HCT116 (cell line): ENCODE measurements around the gene DUSP28. TPM values are rescaled to one million over a fixed set of nuclear protein-coding genes. Genes with fewer than 3 reads are reported as not detected.

Experiments
- ATAC-seq: fragments of 200-7000 bp; cut with Tn5 transposase; 2 replicates; pipeline ENCODE4 v1.9.1; 2020; ENCODE audit warnings: mild to moderate bottlenecking, moderate library complexity
- BruUV-seq: library from RNA; stranded (reverse); fragments of 400-500 nt; replicated peaks from 2 replicates; lab custom pipeline; 2021; lab: Mats Ljungman, UMichigan
- CTCF ChIA-PET: fragments of 300-600 bp; sonication (Branson Sonifier 250); formaldehyde crosslinking; loops from one replicate; lab custom pipeline; 2021; ENCODE audit warnings: antibody characterized with exemption; lab: Charles Lee
- POLR2A ChIA-PET: fragments of 300-600, 350-600 bp; sonication (Branson Sonifier 250); formaldehyde crosslinking; loops from one replicate; lab custom pipeline; 2021; ENCODE audit warnings: antibody characterized with exemption; lab: Charles Lee
- RAD21 ChIA-PET, 2 experiments: fragments of 300-600 bp; sonication (Branson Sonifier 250); formaldehyde crosslinking; loops; one replicate each; lab custom pipeline; 2023; ENCODE audit warnings: low total read pairs in 2 of 2; ENCODE audit not compliant: uncharacterized antibody in 2 of 2, unreplicated experiment in 2 of 2, low non-redundant PET in 1 of 2; lab: Charles Lee
- DNase-seq: peaks from one replicate; pipeline ENCODE4 v3.0.0-alpha.2; 2010; ENCODE audit warnings: low read depth, low spot score
- H2AFZ ChIP-seq: fragments of 200-600 bp; shearing (Covaris generic), sonication (generic); 2 replicates; pipeline ENCODE4 v1.6.1; 2017; ENCODE audit warnings: low read depth, mixed run types, mixed read lengths, antibody characterized with exemption, low read length; ENCODE audit not compliant: poor library complexity, severe bottlenecking
- H3K27ac ChIP-seq: 2 replicates; pipeline ENCODE4 v1.5.1; 2012; ENCODE audit warnings: low read depth, low read length
- H3K27me3 ChIP-seq: fragments of 200-600 bp; sonication (generic); 2 replicates; pipeline ENCODE4 v1.6.1; 2016; ENCODE audit warnings: mixed run types, low read length, mixed read lengths; ENCODE audit not compliant: insufficient read depth
- H3K36me3 ChIP-seq, 2 experiments: fragments of 200-500 bp in 1 of 2; fragments of 200-600 bp in 1 of 2; sonication (Bioruptor generic) in 1 of 2; sonication (generic) in 1 of 2; 2 replicates each; pipeline versions ENCODE4 v1.5.1 to v1.6.1; 2014 to 2016; ENCODE audit warnings: low read length in 2 of 2, inconsistent platforms in 1 of 2, mixed read lengths in 1 of 2, mixed run types in 1 of 2; ENCODE audit not compliant: insufficient read depth in 2 of 2, control insufficient read depth in 1 of 2
- H3K4me1 ChIP-seq, 2 experiments: fragments of 200-600 bp in 1 of 2; sonication (generic) in 1 of 2; 2 replicates each; pipeline versions ENCODE4 v1.5.1 to v1.6.1; 2012 to 2017; ENCODE audit warnings: low read length in 2 of 2, inconsistent platforms in 1 of 2, mild to moderate bottlenecking in 1 of 2, mixed read lengths in 1 of 2, mixed run types in 1 of 2, moderate library complexity in 1 of 2; ENCODE audit not compliant: insufficient read depth in 2 of 2, control insufficient read depth in 1 of 2
- H3K4me2 ChIP-seq: fragments of 200-600 bp; sonication (generic); 2 replicates; pipeline ENCODE4 v1.6.1; 2017; ENCODE audit warnings: mixed run types, low read length, mixed read lengths
- H3K4me3 ChIP-seq, 2 experiments: fragments of 200-600 bp in 1 of 2; sonication (generic) in 1 of 2; replicated peaks in 1 of 2; 2 replicates each; pipeline ENCODE4 v1.5.1; 2011 to 2016; ENCODE audit warnings: low read length in 2 of 2, control low read depth in 1 of 2, low read depth in 1 of 2, mild to moderate bottlenecking in 1 of 2, mixed read lengths in 1 of 2, mixed run types in 1 of 2
- H3K79me2 ChIP-seq: fragments of 200-600 bp; sonication (generic); 2 replicates; pipeline ENCODE4 v1.6.1; 2017; ENCODE audit warnings: mild to moderate bottlenecking, mixed run types, low read length, moderate library complexity, mixed read lengths; ENCODE audit not compliant: insufficient read depth
- H3K9ac ChIP-seq: fragments of 200-600 bp; sonication (generic); 2 replicates; pipeline ENCODE4 v1.6.1; 2016; ENCODE audit warnings: low read length, mixed read lengths
- H3K9me2 ChIP-seq: fragments of 200-600 bp; sonication (generic), shearing (Covaris generic); 2 replicates; pipeline ENCODE4 v1.6.1; 2017; ENCODE audit warnings: mixed run types, mild to moderate bottlenecking, moderate library complexity; ENCODE audit not compliant: insufficient read depth
- H3K9me3 ChIP-seq, 2 experiments: fragments of 200-500 bp in 1 of 2; fragments of 200-600 bp in 1 of 2; sonication (Bioruptor generic) in 1 of 2; sonication (generic) in 1 of 2; 2 replicates each; pipeline ENCODE4 v1.6.1; 2014 to 2017; ENCODE audit warnings: low read length in 2 of 2, mixed read lengths in 2 of 2, inconsistent platforms in 1 of 2, low read depth in 1 of 2, mild to moderate bottlenecking in 1 of 2, mixed run types in 1 of 2, moderate library complexity in 1 of 2; ENCODE audit not compliant: control insufficient read depth in 1 of 2, insufficient read depth in 1 of 2
- H4K20me1 ChIP-seq: fragments of 200-600 bp; sonication (generic), shearing (Covaris generic); 2 replicates; pipeline ENCODE4 v1.6.1; 2017; ENCODE audit warnings: mixed run types, mild to moderate bottlenecking, moderate library complexity; ENCODE audit not compliant: insufficient read depth
- CEBPB ChIP-seq: IDR thresholded peaks from 2 replicates; pipeline ENCODE4 v1.6.1; 2012; ENCODE audit warnings: low read depth
- EZH2phosphoT487 ChIP-seq: fragments of 200-600 bp; IDR thresholded peaks from 2 replicates; pipeline ENCODE4 v1.6.1; 2018; ENCODE audit warnings: antibody characterized with exemption, borderline replicate concordance
- FOSL1 ChIP-seq: IDR thresholded peaks from 2 replicates; pipeline ENCODE4 v1.6.1; 2012; ENCODE audit warnings: low read depth
- POLR2AphosphoS5 ChIP-seq: IDR thresholded peaks from 2 replicates; pipeline ENCODE4 v1.6.1; 2011; ENCODE audit warnings: mild to moderate bottlenecking, low read depth, low read length, moderate library complexity
- RAD21 ChIP-seq: IDR thresholded peaks from 2 replicates; pipeline ENCODE4 v1.6.1; 2012; ENCODE audit warnings: low read depth, mild to moderate bottlenecking
- SIN3A ChIP-seq: IDR thresholded peaks from 2 replicates; pipeline ENCODE4 v1.6.1; 2012; ENCODE audit warnings: low read depth
- intact Hi-C: fragments of 100-400 bp; cut with micrococcal nuclease; formaldehyde crosslinking; loops from 2 replicates; pipeline ENCODE4 v1.10.0; 2022
- total RNA-seq: library from RNA; stranded (reverse); gene quantifications from one replicate; pipeline ENCODE4 v1.2.1, GENCODE V29; 2021; ENCODE audit not compliant: unreplicated experiment
- TF ChIP-seq, protein P1 (sequence below): IDR thresholded peaks from 2 replicates; pipeline ENCODE4 v1.6.1; 2012; ENCODE audit warnings: low read depth
- TF ChIP-seq, protein P2 (sequence below): IDR thresholded peaks from 2 replicates; pipeline ENCODE4 v1.6.1; 2012
- TF ChIP-seq, protein P3 (sequence below), 3 experiments: fragments of 200-600 bp in 1 of 3; sonication (generic) in 1 of 3; IDR thresholded peaks in 2 of 3; conservative IDR thresholded peaks in 1 of 3; 2 replicates each; pipeline ENCODE4 v1.5.1; 2012 to 2017; ENCODE audit warnings: low read depth in 2 of 3, low read length in 2 of 3, antibody characterized with exemption in 1 of 3, borderline replicate concordance in 1 of 3, control low read depth in 1 of 3, mild to moderate bottlenecking in 1 of 3, mixed read lengths in 1 of 3, mixed run types in 1 of 3, moderate library complexity in 1 of 3; ENCODE audit not compliant: insufficient read depth in 1 of 3

The DUSP28 gene
- total RNA-seq, 1 experiment from 2014 or later: 5.6 TPM

DNA sequence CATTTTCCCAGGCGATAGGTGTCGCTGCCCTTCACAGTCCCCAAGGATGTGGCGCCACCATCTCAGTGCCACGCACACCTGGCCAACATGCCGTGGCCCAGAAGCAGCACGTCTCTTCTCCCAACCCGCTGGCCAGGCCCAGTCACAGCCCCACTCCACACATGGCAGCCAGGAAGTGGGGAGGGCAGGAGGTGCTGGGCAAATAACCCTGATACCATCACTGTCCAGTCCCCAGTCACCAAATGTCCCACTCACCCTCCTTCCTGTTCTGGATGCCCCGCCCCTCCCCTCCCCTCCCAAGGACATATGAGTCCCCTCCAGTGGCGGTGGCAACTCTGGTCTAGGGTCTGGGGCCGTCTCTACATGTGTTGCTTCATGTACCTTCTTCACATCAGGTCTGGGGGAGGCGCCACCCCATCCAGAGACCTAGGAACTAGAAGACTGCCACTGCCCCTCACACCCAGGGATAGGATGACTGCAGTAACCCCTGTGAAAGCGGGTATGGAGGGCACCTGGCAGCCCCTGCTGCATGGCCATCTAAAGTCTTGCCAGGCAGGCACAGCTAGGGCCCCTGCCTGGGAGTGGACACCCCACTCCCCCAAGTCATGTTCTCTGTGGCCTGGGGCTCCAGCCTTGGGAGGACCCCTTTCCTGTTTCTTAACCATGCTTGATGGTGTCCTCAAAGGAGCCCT lies 19.1 kb downstream of the DUSP28 start:
- Histone ChIP-seq H3K9ac (peak overlapping the region; percentile 70), H3K27ac (peak overlapping the region; percentile 77), H3K4me2 (peak overlapping the region; percentile 77), H3K9me2 (no peaks in the 10 kb centered on the region), H3K27me3 (no peaks in the 10 kb centered on the region), H3K79me2 (peaks cover 52% of the 10 kb centered on the region), H3K4me1 (peaks cover 35 to 47% of the 10 kb centered on the region in 2 experiments), H3K36me3 (no peaks in the 10 kb centered on the region), H4K20me1 (no peaks in the 10 kb centered on the region), H3K4me3 (peak overlapping the region in 1 of 2 experiments; percentile 40; a peak in 2 of 4 replicates), H2AFZ (no peak overlapping the region), H3K9me3 (no peaks in the 10 kb centered on the region)
- DNase-seq (no peak), ATAC-seq (peak; percentile 5)
- RAD21 ChIA-PET: interaction anchor here in 1 of 2 experiments (1.3 kb wide), 1 partner anchor 13 kb away, joined by 5 read pairs; no protein-coding TSS in a partner anchor
- no TSS peak for BruUV-seq
- TF ChIP-seq POLR2AphosphoS5 (peak; percentile 30), RAD21 (no peak)
- POLR2A ChIA-PET: interaction anchor here (1.2 to 1.5 kb wide), 3 partner anchors 10 to 15 kb away, joined by 3 to 10 read pairs (median 4); no protein-coding TSS in a partner anchor
- CTCF ChIA-PET: interaction anchor here (0.7 to 3.7 kb wide), 7 partner anchors 10 to 62 kb away, joined by 3 to 48 read pairs (median 6); no protein-coding TSS in a partner anchor
- intact Hi-C loops: loop anchor here (1.0 kb wide), 1 partner anchor 13 kb away; no protein-coding TSS in a partner anchor

DNA sequence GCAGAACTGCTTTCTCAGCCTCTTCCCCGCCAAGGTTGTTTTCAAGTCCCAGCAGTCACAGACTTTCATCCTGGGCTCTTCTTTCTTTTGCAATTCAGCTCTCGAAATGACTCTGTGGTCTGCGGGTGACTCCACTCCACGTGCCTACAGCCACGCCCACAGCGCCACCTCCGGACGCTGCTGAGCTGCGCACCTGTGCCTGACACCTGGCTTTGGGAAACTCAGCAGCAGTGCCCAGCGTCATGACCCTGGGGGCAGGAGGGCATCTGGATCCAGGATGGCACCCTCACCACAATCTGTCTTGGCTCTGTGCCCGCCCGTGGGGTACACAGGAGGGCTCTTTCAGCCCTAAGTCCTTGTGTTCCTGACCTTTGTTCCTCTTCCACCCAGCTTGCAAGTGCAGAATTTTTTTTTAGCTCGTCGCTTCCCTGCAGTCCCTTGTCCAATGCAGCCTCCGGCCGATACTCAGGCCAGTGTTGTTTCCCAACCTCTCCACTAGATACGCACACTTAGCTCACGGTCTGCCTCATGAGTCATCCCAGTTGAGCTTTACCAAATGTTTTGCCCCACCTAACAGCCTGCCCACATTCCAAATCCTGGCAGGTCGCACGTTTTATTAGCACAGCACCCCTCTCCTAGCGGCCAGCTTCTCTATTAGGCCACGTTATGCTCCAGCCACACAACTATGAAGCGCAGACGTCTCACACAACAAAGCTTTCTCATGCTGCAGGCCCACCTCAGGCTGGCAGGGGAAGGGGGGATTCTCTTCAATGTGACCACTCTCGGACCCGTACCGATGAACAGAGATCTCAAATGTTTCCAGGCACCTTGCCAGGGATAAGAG lies 19.8 kb downstream of the DUSP28 start:
- CTCF ChIA-PET: interaction anchor here (0.7 to 3.7 kb wide), 12 partner anchors 9 to 357 kb away, joined by 3 to 48 read pairs (median 3); no protein-coding TSS in a partner anchor

More for the DNA sequence above, 19.8 kb downstream of the DUSP28 start:
- BruUV-seq: no TSS peak
- H4K20me1 ChIP-seq: no peaks in the 10 kb centered on the region
- no peaks in the 10 kb centered on the region for H3K9me3 ChIP-seq
- peak; percentile 82 for ATAC-seq
- TF ChIP-seq CEBPB: no peak
- TF ChIP-seq FOSL1: no peak
- no peak for TF ChIP-seq SIN3A
- no peak for TF ChIP-seq RAD21
- TF ChIP-seq, protein P1, sequence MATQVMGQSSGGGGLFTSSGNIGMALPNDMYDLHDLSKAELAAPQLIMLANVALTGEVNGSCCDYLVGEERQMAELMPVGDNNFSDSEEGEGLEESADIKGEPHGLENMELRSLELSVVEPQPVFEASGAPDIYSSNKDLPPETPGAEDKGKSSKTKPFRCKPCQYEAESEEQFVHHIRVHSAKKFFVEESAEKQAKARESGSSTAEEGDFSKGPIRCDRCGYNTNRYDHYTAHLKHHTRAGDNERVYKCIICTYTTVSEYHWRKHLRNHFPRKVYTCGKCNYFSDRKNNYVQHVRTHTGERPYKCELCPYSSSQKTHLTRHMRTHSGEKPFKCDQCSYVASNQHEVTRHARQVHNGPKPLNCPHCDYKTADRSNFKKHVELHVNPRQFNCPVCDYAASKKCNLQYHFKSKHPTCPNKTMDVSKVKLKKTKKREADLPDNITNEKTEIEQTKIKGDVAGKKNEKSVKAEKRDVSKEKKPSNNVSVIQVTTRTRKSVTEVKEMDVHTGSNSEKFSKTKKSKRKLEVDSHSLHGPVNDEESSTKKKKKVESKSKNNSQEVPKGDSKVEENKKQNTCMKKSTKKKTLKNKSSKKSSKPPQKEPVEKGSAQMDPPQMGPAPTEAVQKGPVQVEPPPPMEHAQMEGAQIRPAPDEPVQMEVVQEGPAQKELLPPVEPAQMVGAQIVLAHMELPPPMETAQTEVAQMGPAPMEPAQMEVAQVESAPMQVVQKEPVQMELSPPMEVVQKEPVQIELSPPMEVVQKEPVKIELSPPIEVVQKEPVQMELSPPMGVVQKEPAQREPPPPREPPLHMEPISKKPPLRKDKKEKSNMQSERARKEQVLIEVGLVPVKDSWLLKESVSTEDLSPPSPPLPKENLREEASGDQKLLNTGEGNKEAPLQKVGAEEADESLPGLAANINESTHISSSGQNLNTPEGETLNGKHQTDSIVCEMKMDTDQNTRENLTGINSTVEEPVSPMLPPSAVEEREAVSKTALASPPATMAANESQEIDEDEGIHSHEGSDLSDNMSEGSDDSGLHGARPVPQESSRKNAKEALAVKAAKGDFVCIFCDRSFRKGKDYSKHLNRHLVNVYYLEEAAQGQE: no peak
- TF ChIP-seq, protein P2, sequence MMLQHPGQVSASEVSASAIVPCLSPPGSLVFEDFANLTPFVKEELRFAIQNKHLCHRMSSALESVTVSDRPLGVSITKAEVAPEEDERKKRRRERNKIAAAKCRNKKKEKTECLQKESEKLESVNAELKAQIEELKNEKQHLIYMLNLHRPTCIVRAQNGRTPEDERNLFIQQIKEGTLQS: no peak
- TF ChIP-seq, protein P3, sequence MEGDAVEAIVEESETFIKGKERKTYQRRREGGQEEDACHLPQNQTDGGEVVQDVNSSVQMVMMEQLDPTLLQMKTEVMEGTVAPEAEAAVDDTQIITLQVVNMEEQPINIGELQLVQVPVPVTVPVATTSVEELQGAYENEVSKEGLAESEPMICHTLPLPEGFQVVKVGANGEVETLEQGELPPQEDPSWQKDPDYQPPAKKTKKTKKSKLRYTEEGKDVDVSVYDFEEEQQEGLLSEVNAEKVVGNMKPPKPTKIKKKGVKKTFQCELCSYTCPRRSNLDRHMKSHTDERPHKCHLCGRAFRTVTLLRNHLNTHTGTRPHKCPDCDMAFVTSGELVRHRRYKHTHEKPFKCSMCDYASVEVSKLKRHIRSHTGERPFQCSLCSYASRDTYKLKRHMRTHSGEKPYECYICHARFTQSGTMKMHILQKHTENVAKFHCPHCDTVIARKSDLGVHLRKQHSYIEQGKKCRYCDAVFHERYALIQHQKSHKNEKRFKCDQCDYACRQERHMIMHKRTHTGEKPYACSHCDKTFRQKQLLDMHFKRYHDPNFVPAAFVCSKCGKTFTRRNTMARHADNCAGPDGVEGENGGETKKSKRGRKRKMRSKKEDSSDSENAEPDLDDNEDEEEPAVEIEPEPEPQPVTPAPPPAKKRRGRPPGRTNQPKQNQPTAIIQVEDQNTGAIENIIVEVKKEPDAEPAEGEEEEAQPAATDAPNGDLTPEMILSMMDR (IDR thresholded peaks at IDR 0.05 in 2 of 3, conservative IDR thresholded peaks at IDR 0.05 in 1 of 3; ENCODE audit: borderline replicate concordance in 1 of 3, insufficient read depth in 1 of 3, low read depth in 2 of 3, low read length in 2 of 3): peak in 2 of 3 experiments; percentile 62 to 75; a peak in 4 of 6 replicates
- TF ChIP-seq EZH2phosphoT487: no peak
- H3K4me2 ChIP-seq: peak overlapping the region; percentile 77
- H3K27ac ChIP-seq: peak overlapping the region; percentile 77
- peak overlapping the region; percentile 70 for H3K9ac ChIP-seq
- H3K79me2 ChIP-seq: peaks cover 60% of the 10 kb centered on the region
- H3K4me3 ChIP-seq: peak overlapping the region; percentile 1 to 40; a peak in 3 of 4 replicates
- no peaks in the 10 kb centered on the region for H3K27me3 ChIP-seq
- intact Hi-C loops: loop anchor here (1.0 kb wide), 1 partner anchor 14 kb away; no protein-coding TSS in a partner anchor
- POLR2A ChIA-PET: interaction anchor here (1.2 to 1.6 kb wide), 4 partner anchors 10 to 19 kb away, joined by 3 to 10 read pairs (median 6); no protein-coding TSS in a partner anchor
- RAD21 ChIA-PET: interaction anchor here (0.8 to 1.3 kb wide), 2 partner anchors 14 kb away, joined by 5 read pairs; no protein-coding TSS in a partner anchor
- no peaks in the 10 kb centered on the region for H3K36me3 ChIP-seq
- H3K4me1 ChIP-seq: peaks cover 42 to 55% of the 10 kb centered on the region in 2 experiments
- DNase-seq: peak; percentile 77
- no peaks in the 10 kb centered on the region for H3K9me2 ChIP-seq
- no peak overlapping the region for H2AFZ ChIP-seq
